ENCODE data around the gene TBC1D16. TPM values are rescaled to one million over a fixed set of nuclear protein-coding genes. Genes with fewer than 3 reads are reported as not detected.

The TBC1D16 gene
- polyA plus RNA-seq, 1 experiment, result 9.0 TPM

DNA sequence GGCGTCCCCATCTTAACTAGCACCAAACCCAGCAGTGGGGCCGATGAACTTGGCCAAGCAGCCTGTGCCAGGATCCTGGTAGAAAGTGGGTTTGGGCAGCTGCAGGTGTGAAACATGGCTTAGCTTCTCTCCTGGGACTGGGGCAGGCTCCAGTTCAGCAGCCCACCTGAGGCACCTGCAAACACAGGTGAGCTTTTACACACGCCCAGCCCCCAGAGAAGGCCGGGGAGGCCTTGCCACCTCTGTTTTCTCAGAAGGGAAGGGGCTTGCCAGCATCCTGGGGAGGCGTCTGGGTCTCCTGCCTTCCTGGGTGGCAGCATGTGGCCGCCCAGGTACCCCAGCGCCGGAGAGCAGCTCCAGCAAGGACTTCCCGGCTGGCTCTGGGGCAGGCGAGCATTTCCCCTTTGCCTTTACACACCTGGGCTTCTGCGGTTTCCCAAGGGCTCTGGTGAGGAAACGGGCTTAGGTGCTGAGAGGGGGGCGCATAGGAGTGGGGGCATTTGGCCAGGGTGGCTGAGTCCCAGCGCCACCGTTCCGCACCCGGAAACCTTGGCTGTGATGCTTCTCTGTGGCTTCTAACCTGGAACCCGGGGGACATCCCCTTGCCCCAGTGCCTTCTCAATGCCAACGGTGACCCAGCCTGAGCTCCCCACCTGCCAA, 114.8 kb downstream of the TBC1D16 start:
- Histone ChIP-seq H3K36me3 (ENCODE audit: control insufficient read depth, insufficient read depth, low read length) (no peaks in the 10 kb centered on the region), H3K4me3 (ENCODE audit: low read depth, low read length) (no peak overlapping the region), H3K27me3 (ENCODE audit: control insufficient read depth, insufficient read depth, low read length) (peaks cover 17% of the 10 kb centered on the region)
- DNase-seq (ENCODE audit: low read depth), result no peak
- ChIA-PET CTCF (interaction anchor here (0.7 to 1.9 kb wide), 4 partner anchors 67 to 176 kb away, joined by 3 to 4 read pairs (median 3); partner anchors contain the start of gene CBX4), POLR2A (no interaction called here)
- no peak for TF ChIP-seq CTCF (IDR thresholded peaks at IDR 0.05; ENCODE audit: insufficient read depth, low read depth, low read length)

DNA sequence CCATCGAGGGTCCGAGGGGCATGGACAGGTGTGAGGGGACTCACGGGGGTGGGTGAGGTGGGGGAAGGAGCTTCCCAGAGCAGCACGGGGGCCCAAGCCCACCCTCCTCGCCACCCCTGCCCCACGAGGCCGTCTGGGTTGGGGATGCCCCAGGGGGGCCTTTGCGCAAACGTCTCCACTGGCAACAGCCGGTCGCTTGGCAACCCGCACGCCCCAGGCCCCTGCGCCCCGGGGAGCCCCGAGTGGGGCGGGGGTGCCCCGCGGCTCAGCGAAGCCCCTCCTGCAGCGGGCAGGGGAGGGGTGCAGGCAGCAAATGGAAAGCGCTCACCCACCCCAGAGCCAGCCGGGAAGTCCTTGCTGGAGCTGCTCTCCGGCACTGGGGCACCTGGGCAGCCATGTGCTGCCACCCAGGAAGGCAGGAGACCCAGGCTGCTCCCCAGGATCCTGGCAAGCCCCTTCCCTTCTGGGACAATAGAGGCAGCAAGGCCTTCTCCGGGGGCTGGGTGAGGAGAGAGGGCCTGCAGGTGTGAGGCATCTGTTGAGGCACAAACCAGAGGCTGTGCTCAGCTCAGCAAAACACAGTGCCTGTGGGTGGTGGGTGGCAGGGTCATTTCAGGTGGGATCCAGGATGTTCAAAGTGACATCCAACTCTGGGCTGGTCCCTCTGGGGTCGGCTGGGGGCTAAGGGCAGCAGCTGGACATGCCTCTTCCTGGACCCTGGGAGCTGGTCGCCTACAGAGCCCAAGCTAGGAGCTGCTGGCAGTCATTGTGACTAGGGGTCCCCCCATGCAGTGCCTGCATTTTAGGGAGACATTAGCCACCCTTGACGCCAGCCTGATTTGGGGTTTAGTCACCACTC, 115.6 kb downstream of the TBC1D16 start:
- H3K36me3 ChIP-seq (ENCODE audit: control insufficient read depth, insufficient read depth, low read length), result no peaks in the 10 kb centered on the region

GRCh38 chr17:79919164-79919585, 116.5 kb downstream of the TBC1D16 start:
- Histone ChIP-seq H3K36me3 (ENCODE audit: control insufficient read depth, insufficient read depth, low read length) (no peaks in the 10 kb centered on the region), H3K27me3 (ENCODE audit: control insufficient read depth, insufficient read depth, low read length) (peaks cover 17% of the 10 kb centered on the region), H3K4me3 (ENCODE audit: low read depth, low read length) (no peak overlapping the region)
- POLR2A ChIA-PET, result no interaction called here
- CTCF ChIA-PET, result interaction anchor here (0.6 to 1.8 kb wide), 4 partner anchors 18 to 138 kb away, joined by 3 to 6 read pairs (median 4); no protein-coding TSS in a partner anchor
- no peak for DNase-seq (ENCODE audit: low read depth)
- no peak for TF ChIP-seq CTCF (IDR thresholded peaks at IDR 0.05; ENCODE audit: insufficient read depth, low read depth, low read length)

More for the DNA sequence above, 115.6 kb downstream of the TBC1D16 start:
- no peak overlapping the region for H3K4me3 ChIP-seq (ENCODE audit: low read depth, low read length)
- peaks cover 17% of the 10 kb centered on the region for H3K27me3 ChIP-seq (ENCODE audit: control insufficient read depth, insufficient read depth, low read length)
- TF ChIP-seq CTCF (IDR thresholded peaks at IDR 0.05; ENCODE audit: insufficient read depth, low read depth, low read length), result no peak
- ChIA-PET CTCF (interaction anchor here (0.7 to 1.8 kb wide), 5 partner anchors 19 to 139 kb away, joined by 3 to 6 read pairs (median 3); no protein-coding TSS in a partner anchor), POLR2A (no interaction called here)
- no peak for DNase-seq (ENCODE audit: low read depth)

GRCh38 chr17:79918581-79919163, 117.0 kb downstream of the TBC1D16 start:
- Histone ChIP-seq H3K27me3 (ENCODE audit: control insufficient read depth, insufficient read depth, low read length) (peaks cover 17% of the 10 kb centered on the region), H3K4me3 (ENCODE audit: low read depth, low read length) (no peak overlapping the region), H3K36me3 (ENCODE audit: control insufficient read depth, insufficient read depth, low read length) (no peaks in the 10 kb centered on the region)
- TF ChIP-seq CTCF (IDR thresholded peaks at IDR 0.05; ENCODE audit: insufficient read depth, low read depth, low read length), result no peak
- DNase-seq (ENCODE audit: low read depth), result no peak
- ChIA-PET CTCF (interaction anchor here (0.6 to 1.8 kb wide), 4 partner anchors 17 to 137 kb away, joined by 3 to 6 read pairs (median 4); no protein-coding TSS in a partner anchor), POLR2A (no interaction called here)
